ENCODE measurements around the gene CDK15.

GRCh38 chr2:201785135-201785534 lies 21.2 kb upstream of the CDK15 start:
- no peak for TF ChIP-seq ZNF558 (tag by site-specific recombination; IDR thresholded peaks at IDR 0.05)
- TF ChIP-seq ATF2 (tag by site-specific recombination; IDR thresholded peaks at IDR 0.05; ENCODE audit: low read depth) = no peak
- no peak for TF ChIP-seq ZNF239 (tag by site-specific recombination; IDR thresholded peaks at IDR 0.05)
- TF ChIP-seq ZNF610 (tag by site-specific recombination; IDR thresholded peaks at IDR 0.05; ENCODE audit: borderline replicate concordance) = no peak
- TF ChIP-seq ZNF433 (tag by site-specific recombination; IDR thresholded peaks at IDR 0.05; ENCODE audit: low read depth) = no peak
- no peak for TF ChIP-seq TCF7L2 (IDR thresholded peaks at IDR 0.05; ENCODE audit: borderline replicate concordance, low read depth, low read length)
- no peak for TF ChIP-seq KLF1 (tag by site-specific recombination; IDR thresholded peaks at IDR 0.05)
- no peak for TF ChIP-seq ZNF112 (tag by site-specific recombination; IDR thresholded peaks at IDR 0.05)
- TF ChIP-seq CTCF (tag by site-specific recombination; IDR thresholded peaks at IDR 0.05) = no peak
- no peak for TF ChIP-seq ZNF302 (tag by site-specific recombination; IDR thresholded peaks at IDR 0.05; ENCODE audit: low read depth)
- TF ChIP-seq ZNF639 (tag by site-specific recombination; IDR thresholded peaks at IDR 0.05) = no peak
- TF ChIP-seq ZNF670 (tag by site-specific recombination; IDR thresholded peaks at IDR 0.05; ENCODE audit: low read depth) = no peak
- TF ChIP-seq PRDM1 (tag by site-specific recombination; IDR thresholded peaks at IDR 0.05) = no peak
- no peak for TF ChIP-seq ZNF121 (tag by site-specific recombination; IDR thresholded peaks at IDR 0.05)

Data from HEK293 (cell line).